KMS-11 (cell line): ENCODE results near the gene PCSK1.

Experiments
- H2AFZ ChIP-seq: fragments of 200-600 bp; sonication (generic); 2 replicates; pipeline ENCODE4 v1.6.1; 2016; ENCODE audit warnings: antibody characterized with exemption, mixed run types, low read depth
- H3K27ac ChIP-seq: fragments of 200-600 bp; sonication (generic); 2 replicates; pipeline ENCODE4 v1.6.1; 2016; ENCODE audit warnings: mild to moderate bottlenecking, mixed run types
- H3K27me3 ChIP-seq: fragments of 200-600 bp; sonication (generic); 2 replicates; pipeline ENCODE4 v1.6.1; 2017; ENCODE audit warnings: mild to moderate bottlenecking, low read depth, mixed run types, moderate library complexity; ENCODE audit not compliant: insufficient read depth
- H3K36me3 ChIP-seq: fragments of 200-600 bp; sonication (generic); 2 replicates; pipeline ENCODE4 v1.6.1; 2017; ENCODE audit warnings: mild to moderate bottlenecking, mixed run types; ENCODE audit not compliant: insufficient read depth
- H3K4me1 ChIP-seq: fragments of 200-600 bp; sonication (generic); 2 replicates; pipeline ENCODE4 v1.6.1; 2016; ENCODE audit warnings: mild to moderate bottlenecking, low read depth, mixed run types; ENCODE audit not compliant: poor library complexity, severe bottlenecking
- H3K4me2 ChIP-seq: fragments of 200-600 bp; sonication (generic); 2 replicates; pipeline ENCODE4 v1.7.0; 2016; ENCODE audit warnings: mild to moderate bottlenecking, mixed run types
- H3K4me3 ChIP-seq: fragments of 200-600 bp; sonication (generic); IDR thresholded peaks from 2 replicates; pipeline ENCODE4 v1.6.1; 2017; ENCODE audit warnings: low read depth, low read length, mixed read lengths; ENCODE audit not compliant: insufficient read depth
- H3K79me2 ChIP-seq: fragments of 200-600 bp; sonication (generic); 2 replicates; pipeline ENCODE4 v1.6.1; 2016; ENCODE audit warnings: low read depth, mixed run types; ENCODE audit not compliant: insufficient read depth
- H3K9ac ChIP-seq: fragments of 200-600 bp; sonication (generic); 2 replicates; pipeline ENCODE4 v1.6.1; 2016; ENCODE audit warnings: mild to moderate bottlenecking, mixed run types
- H4K20me1 ChIP-seq: fragments of 200-600 bp; sonication (generic); 2 replicates; pipeline ENCODE4 v1.6.1; 2016; ENCODE audit warnings: mild to moderate bottlenecking, mixed run types; ENCODE audit not compliant: insufficient read depth
- CTCF ChIP-seq: fragments of 200-600 bp; sonication (generic); conservative IDR thresholded peaks from 2 replicates; pipeline ENCODE4 v1.6.1; 2017; ENCODE audit warnings: low read depth, mild to moderate bottlenecking, antibody characterized with exemption, low read length, moderate library complexity, mixed read lengths

The PCSK1 gene

GRCh38 chr5:96434201-96434645, 1.2 kb upstream of the PCSK1 start:
- Histone ChIP-seq H3K4me3 (no peak overlapping the region), H3K36me3 (no peaks in the 10 kb centered on the region), H3K4me2 (no peak overlapping the region)

GRCh38 chr5:96432216-96433065, 607 bp downstream of the PCSK1 start:
- no peaks in the 10 kb centered on the region for H4K20me1 ChIP-seq
- no peak overlapping the region for H3K4me2 ChIP-seq
- no peak overlapping the region for H3K27ac ChIP-seq
- no peak overlapping the region for H3K4me3 ChIP-seq
- H2AFZ ChIP-seq: no peak overlapping the region
- H3K36me3 ChIP-seq: no peaks in the 10 kb centered on the region
- TF ChIP-seq CTCF: no peak
- no peaks in the 10 kb centered on the region for H3K79me2 ChIP-seq
- no peaks in the 10 kb centered on the region for H3K4me1 ChIP-seq
- H3K27me3 ChIP-seq: no peaks in the 10 kb centered on the region
- no peak overlapping the region for H3K9ac ChIP-seq

More at GRCh38 chr5:96434201-96434645, 1.2 kb upstream of the PCSK1 start:
- no peak overlapping the region for H3K9ac ChIP-seq
- no peak overlapping the region for H3K27ac ChIP-seq
- peaks cover 7% of the 10 kb centered on the region for H3K4me1 ChIP-seq
- TF ChIP-seq CTCF: no peak
- H2AFZ ChIP-seq: no peak overlapping the region
- H3K79me2 ChIP-seq: no peaks in the 10 kb centered on the region
- no peaks in the 10 kb centered on the region for H4K20me1 ChIP-seq
- H3K27me3 ChIP-seq: no peaks in the 10 kb centered on the region

GRCh38 chr5:96431376-96432187, 1.5 kb downstream of the PCSK1 start:
- no peaks in the 10 kb centered on the region for H3K4me1 ChIP-seq
- H3K27me3 ChIP-seq: no peaks in the 10 kb centered on the region
- H4K20me1 ChIP-seq: no peaks in the 10 kb centered on the region
- no peak overlapping the region for H3K4me3 ChIP-seq
- TF ChIP-seq CTCF: no peak
- H3K27ac ChIP-seq: no peak overlapping the region
- H3K36me3 ChIP-seq: no peaks in the 10 kb centered on the region
- no peak overlapping the region for H2AFZ ChIP-seq
- no peak overlapping the region for H3K4me2 ChIP-seq
- no peaks in the 10 kb centered on the region for H3K79me2 ChIP-seq
- no peak overlapping the region for H3K9ac ChIP-seq

- Histone ChIP-seq H3K79me2 (no peaks in the 10 kb centered on the region), H3K27ac (no peak overlapping the region), H2AFZ (no peak overlapping the region), H3K36me3 (no peaks in the 10 kb centered on the region), H3K4me2 (no peak overlapping the region), H3K4me3 (no peak overlapping the region), H3K27me3 (no peaks in the 10 kb centered on the region), H3K4me1 (no peaks in the 10 kb centered on the region), H3K9ac (no peak overlapping the region), H4K20me1 (no peaks in the 10 kb centered on the region)
- TF ChIP-seq CTCF: no peak
These were observed 5.2 kb downstream of the PCSK1 start for GRCh38 chr5:96427824-96428223.
